CD4-positive, alpha-beta T cell treated with Interleukin-2 at 100 ng/mL for 4 hours (primary cell): ENCODE data around the gene DHX15.
"Not testable (repeated sequence)": the region's sequence is repeated elsewhere in the genome, so short reads cannot be mapped to it uniquely, and the experiment has no call there.

Source experiments
- DNase-seq: peaks from one replicate; pipeline ENCODE4 v3.0.0-alpha.2; 2020; ENCODE audit warnings: low spot score

DHX15 gene

GRCh38 chr4:24544208-24544988, 40.0 kb downstream of the DHX15 start:
- no peak for DNase-seq

GRCh38 chr4:24537025-24537424, 47.3 kb downstream of the DHX15 start:
- DNase-seq = no peak

- DNase-seq = no peak
Observed at GRCh38 chr4:24535399-24535798, 49.0 kb downstream of the DHX15 start.

GRCh38 chr4:24533364-24533763, 51.0 kb downstream of the DHX15 start:
- DNase-seq = no peak

GRCh38 chr4:24529555-24529954, 54.8 kb downstream of the DHX15 start:
- DNase-seq = no peak

- DNase-seq = no peak
Observed at GRCh38 chr4:24527371-24527770, 57.0 kb downstream of the DHX15 start.

GRCh38 chr4:24521544-24521943, 62.8 kb downstream of the DHX15 start:
- no peak for DNase-seq

- DNase-seq = no peak
Observed at GRCh38 chr4:24519649-24520048, 64.7 kb downstream of the DHX15 start.

- no peak for DNase-seq
Observed at GRCh38 chr4:24517676-24518075, 66.7 kb downstream of the DHX15 start.

GRCh38 chr4:24516926-24517325, 67.4 kb downstream of the DHX15 start:
- no peak for DNase-seq

GRCh38 chr4:24515698-24516097, 68.7 kb downstream of the DHX15 start:
- no peak for DNase-seq

GRCh38 chr4:24514808-24515207, 69.5 kb downstream of the DHX15 start:
- DNase-seq = no peak

- no peak for DNase-seq
Observed at GRCh38 chr4:24513718-24514117, 70.6 kb downstream of the DHX15 start.

GRCh38 chr4:24511371-24512063, 72.8 kb downstream of the DHX15 start:
- no peak for DNase-seq

- no peak for DNase-seq
Observed at GRCh38 chr4:24510091-24510490, 74.3 kb downstream of the DHX15 start.

- no peak for DNase-seq
Observed at GRCh38 chr4:24508541-24508940, 75.8 kb downstream of the DHX15 start.

GRCh38 chr4:24507439-24507838, 76.9 kb downstream of the DHX15 start:
- DNase-seq = no peak

GRCh38 chr4:24503090-24503489, 81.3 kb downstream of the DHX15 start:
- not testable (repeated sequence) for DNase-seq

- no peak for DNase-seq
Observed at GRCh38 chr4:24497221-24497620, 87.1 kb downstream of the DHX15 start.

- DNase-seq = no peak
Observed at GRCh38 chr4:24496597-24496996, 87.8 kb downstream of the DHX15 start.

GRCh38 chr4:24495388-24495787, 89.0 kb downstream of the DHX15 start:
- no peak for DNase-seq

GRCh38 chr4:24489870-24490269, 94.5 kb downstream of the DHX15 start:
- DNase-seq = no peak

- DNase-seq = peak; percentile 55
Observed at GRCh38 chr4:24488399-24489164, 95.8 kb downstream of the DHX15 start.
